HG02840 (cell line): ENCODE results near the gene MYDGF.
"Not testable (repeated sequence)": the region's sequence is repeated elsewhere in the genome, so short reads cannot be mapped to it uniquely, and the experiment has no call there.

Experiments
- ATAC-seq: cut with Tn5 transposase; IDR thresholded peaks from one replicate; pipeline ENCODE4 v1.9.1; 2021; ENCODE audit warnings: mild to moderate bottlenecking, moderate library complexity, moderate number of reproducible peaks; ENCODE audit not compliant: unreplicated experiment, low FRiP score

MYDGF gene

GRCh38 chr19:4701557-4701956 is 31.4 kb upstream of the MYDGF start:
- ATAC-seq: no peak

- ATAC-seq: no peak
These were observed 30.5 kb upstream of the MYDGF start for GRCh38 chr19:4700693-4700970.

- no peak for ATAC-seq
These were observed 29.9 kb upstream of the MYDGF start for GRCh38 chr19:4699826-4700692.

- ATAC-seq: no peak
These were observed 27.2 kb upstream of the MYDGF start for GRCh38 chr19:4697304-4697703.

- ATAC-seq: no peak
These were observed 25.1 kb upstream of the MYDGF start for GRCh38 chr19:4695224-4695731.

DNA sequence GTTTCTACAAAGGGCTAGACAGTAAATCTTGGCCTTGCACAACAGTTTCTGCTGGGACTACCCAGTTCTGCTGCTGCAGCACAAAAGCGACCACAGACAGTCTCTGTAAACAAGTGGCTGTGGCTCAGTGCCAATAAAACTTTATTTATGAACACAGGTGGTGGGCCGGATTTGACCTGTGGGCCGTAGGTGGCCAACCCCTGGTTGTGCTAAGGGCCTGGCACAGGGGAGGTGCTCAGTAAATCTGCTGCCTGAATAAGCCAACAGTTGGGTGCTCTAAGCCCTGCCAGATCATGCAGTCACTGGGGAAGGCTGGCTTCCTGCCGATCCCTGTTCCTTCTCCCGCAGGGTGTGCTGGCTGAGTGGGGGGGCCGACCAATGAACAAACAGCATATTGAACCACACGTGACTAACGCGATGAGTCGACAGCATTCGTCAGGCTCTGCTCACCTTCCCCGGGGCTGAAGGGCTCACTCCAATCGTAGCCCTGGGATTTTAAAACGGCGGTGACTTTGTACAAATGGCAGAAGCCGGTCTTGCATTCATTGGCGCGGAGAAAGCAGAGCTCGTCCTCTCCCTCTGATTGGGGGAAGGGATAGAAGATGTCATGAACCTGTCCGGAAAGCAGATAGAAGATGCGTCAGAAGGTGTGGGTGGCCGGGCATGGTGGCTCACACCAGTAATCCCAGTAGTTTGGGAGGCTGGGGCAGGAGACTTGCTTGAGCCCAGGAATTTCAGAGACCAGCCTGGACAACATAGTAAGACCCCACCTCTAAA is 24.3 kb upstream of the MYDGF start:
- ATAC-seq: no peak

DNA sequence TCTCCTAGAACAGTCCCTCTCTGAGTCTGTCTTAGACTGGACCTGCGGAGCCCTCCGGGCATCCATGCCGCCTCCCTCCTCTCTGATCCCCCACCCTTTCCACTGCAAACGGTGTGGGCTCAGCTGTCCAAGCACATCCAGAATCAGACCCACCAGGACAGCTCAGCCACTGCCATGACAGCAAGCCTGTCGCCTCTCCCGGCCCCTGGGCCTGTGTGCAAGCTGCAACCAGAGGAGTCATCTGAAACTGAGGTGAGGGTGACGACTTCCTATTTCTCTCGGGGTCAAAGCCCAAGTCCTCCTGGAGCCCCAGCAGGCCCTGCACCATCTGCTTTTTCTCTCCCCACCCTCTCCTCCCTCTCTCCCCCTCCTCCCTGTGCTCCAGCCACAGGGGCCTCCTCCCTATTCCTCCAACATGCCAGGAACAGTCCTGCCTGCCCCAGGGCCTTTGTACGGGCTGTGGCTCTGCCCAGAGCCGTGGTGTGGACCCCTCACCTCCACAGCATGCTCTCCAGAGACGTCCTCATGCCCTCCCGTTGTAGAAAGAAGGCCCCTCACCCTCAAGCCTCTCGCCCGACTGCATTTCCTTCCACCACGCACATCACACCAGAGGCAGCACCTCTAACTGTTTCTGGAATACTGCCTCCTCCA is 23.5 kb upstream of the MYDGF start:
- no peak for ATAC-seq

- no peak for ATAC-seq
These were observed 22.9 kb upstream of the MYDGF start for GRCh38 chr19:4693078-4693350.

GRCh38 chr19:4692251-4693077 is 22.3 kb upstream of the MYDGF start:
- ATAC-seq: no peak

DNA sequence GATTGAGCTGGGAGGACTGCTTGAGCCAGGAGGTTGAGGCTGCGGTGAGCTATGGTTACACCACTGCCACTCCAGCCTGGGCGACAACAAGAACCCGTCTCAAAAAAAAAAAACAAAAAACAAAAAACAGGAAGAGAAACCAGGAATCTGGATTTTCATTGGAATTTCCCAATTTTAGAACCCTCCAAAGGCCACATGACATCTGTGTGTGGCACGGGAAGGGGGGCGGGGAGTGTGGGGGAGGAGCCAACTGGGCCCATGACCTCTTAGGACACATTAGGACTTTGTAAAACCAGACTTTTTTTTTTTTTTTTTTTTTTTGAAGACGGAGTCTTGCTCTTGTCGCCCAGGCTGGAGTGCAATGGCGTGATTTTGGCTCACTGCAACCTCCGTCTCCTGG is 21.2 kb upstream of the MYDGF start:
- no peak for ATAC-seq

- ATAC-seq: no peak
These were observed 20.2 kb upstream of the MYDGF start for GRCh38 chr19:4690361-4690760.

- ATAC-seq: no peak
These were observed 19.3 kb upstream of the MYDGF start for GRCh38 chr19:4689403-4689802.

DNA sequence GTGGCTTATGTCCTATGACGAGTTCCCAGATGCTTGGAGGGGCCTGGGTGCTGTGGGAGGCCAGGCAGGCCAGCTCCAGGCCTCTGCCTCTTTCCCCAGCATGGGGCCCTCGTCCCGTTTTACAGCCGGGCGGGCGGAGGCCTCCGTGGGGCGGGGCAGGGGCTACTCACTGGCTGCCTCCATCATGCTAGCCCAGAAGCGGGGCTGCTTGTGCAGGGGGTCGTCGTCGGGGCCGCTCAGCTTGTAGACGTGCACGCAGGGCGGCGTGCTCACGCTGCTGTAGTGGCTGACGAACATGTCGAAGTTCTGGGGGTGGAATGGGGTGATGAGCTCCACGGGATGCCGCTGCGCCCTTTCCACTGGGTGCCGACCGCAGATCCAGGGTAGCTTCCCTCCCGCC is 18.4 kb upstream of the MYDGF start:
- ATAC-seq: no peak

DNA sequence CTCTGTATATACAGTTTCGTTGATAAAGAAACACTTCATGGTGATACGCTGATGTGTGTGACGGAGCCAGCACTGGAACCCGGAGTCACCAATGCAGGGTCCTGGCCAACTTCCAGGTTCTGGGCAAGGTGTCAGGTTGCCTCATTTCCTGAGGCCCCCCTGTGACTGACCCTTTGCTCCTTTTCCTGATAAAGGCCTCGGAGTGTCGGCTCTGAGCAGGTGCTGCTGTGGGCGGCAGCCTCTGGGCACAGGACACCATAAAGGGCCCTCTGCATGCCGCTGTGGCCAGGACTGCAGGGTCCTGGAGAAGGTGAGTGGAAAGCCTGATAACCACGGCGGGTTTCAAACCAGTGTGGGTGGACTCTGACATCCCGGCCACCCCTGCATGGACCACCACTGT is 17.3 kb upstream of the MYDGF start:
- ATAC-seq: no peak

DNA sequence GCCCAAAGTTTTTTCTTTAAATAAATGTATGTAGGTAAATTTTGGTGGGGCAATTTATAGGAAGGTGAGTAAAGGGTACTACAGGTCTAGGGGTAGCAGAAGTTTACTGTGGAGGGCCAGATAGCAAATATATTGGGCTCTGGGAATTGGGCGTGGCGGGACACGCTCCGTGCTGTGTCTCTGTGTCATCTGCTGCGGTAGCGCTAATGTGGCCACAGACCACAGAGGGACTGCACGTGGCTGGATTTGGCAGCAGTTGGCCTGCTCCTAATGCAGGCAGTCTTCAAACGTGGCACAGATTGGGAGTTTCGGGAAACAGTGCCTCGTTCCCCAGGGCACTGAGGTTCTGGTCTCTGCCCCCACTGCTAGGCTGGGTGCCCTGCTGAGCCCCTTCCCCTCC is 16.6 kb upstream of the MYDGF start:
- no peak for ATAC-seq

DNA sequence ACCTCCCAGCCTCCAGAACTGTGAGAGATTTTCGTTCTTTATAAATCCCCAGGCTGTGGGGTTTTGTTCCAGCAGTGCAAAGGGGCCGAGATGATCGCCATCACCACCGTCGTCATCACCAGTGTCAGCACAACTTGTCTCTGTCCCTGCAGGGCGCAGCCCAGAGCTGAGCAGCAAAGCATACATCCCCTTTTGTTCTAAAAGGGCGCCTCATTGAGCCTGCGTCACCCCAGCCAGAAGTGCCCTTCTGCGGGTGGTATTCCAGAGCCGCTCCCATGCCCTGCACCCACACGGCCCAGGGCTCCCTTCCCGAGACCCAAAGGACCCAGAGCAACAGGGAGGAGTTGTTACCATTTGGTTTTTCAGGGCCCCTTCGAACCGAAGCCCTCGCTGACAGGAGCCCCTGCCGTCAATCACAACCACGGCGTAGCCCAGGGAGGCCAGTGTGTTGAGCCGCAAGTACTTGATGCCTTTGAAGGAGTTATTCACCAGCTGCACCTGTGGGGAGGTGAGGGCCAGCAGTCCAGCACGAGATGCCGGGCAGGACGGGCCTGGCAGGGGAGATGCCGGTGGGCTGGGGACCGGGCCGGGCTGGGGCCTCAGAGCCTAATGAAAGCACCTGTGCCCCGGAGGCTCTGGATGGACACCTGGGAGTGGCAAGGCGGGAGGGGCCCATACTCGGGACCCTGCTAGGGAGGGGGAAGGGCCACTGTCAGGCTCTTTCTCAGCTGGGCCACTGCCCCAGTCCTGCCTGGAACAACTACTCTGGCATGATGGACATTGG is 14.4 kb upstream of the MYDGF start:
- ATAC-seq: no peak

- no peak for ATAC-seq
These were observed 12.5 kb upstream of the MYDGF start for GRCh38 chr19:4682417-4683200.

- not testable (repeated sequence) for ATAC-seq
These were observed 9.9 kb upstream of the MYDGF start for GRCh38 chr19:4680021-4680420.
